Measurements from ENCODE around the gene SPO11.

SPO11 gene

GRCh38 chr20:57391439-57392301, 62.1 kb downstream of the SPO11 start:
- no peak for DNase-seq (ENCODE audit: low read depth)

GRCh38 chr20:57392512-57393271, 63.1 kb downstream of the SPO11 start:
- no peak for DNase-seq (ENCODE audit: low read depth)

Data from stromal cell of bone marrow (primary cell).